H1 (cell line): ENCODE measurements around the gene PBX2. TPM values are rescaled to one million over a fixed set of nuclear protein-coding genes. Genes with fewer than 3 reads are reported as not detected.
A peak's percentile ranks its signal among the peaks of the same experiment; 100 is the strongest.
"Not testable (repeated sequence)": the region's sequence is repeated elsewhere in the genome, so short reads cannot be mapped to it uniquely, and the experiment has no call there.

Experiments
- CTCF ChIA-PET: fragments of 300-600 bp; sonication (Branson Sonifier 250); formaldehyde crosslinking; loops from one replicate; lab custom pipeline; 2021; ENCODE audit not compliant: partially characterized antibody; lab: Charles Lee
- POLR2A ChIA-PET: fragments of 300-600 bp; sonication (Branson Sonifier 250); formaldehyde crosslinking; loops from one replicate; lab custom pipeline; 2021; ENCODE audit warnings: inconsistent platforms; ENCODE audit not compliant: partially characterized antibody; lab: Charles Lee
- DNase-seq, 2 experiments: peaks; one replicate each; pipeline versions ENCODE4 v3.0.0 to v3.0.0-alpha.2; 2010 to 2022; ENCODE audit warnings: low spot score in 2 of 2, low read depth in 1 of 2, mixed read lengths in 1 of 2
- FAIRE-seq: peaks from 2 replicates; lab custom pipeline; 2011; peaks lifted over from hg19 to GRCh38; lab: Jason Lieb, UNC
- H2AFZ ChIP-seq: 2 replicates; pipeline ENCODE4 v1.8.1; 2012; ENCODE audit warnings: low read length, inconsistent platforms
- H2AK5ac ChIP-seq: 2 replicates; pipeline ENCODE4 v1.6.1; 2013; ENCODE audit warnings: low read depth, low read length
- H2BK120ac ChIP-seq: replicated peaks from 2 replicates; pipeline ENCODE3; 2013; ENCODE audit warnings: low read depth, low read length, inconsistent platforms
- H2BK12ac ChIP-seq: 2 replicates; pipeline ENCODE4 v1.6.1; 2013; ENCODE audit warnings: low read depth, low read length
- H2BK15ac ChIP-seq: 2 replicates; pipeline ENCODE4 v1.6.1; 2013; ENCODE audit warnings: low read length
- H2BK20ac ChIP-seq: 2 replicates; pipeline ENCODE4 v1.6.1; 2013; ENCODE audit warnings: low read length
- H2BK5ac ChIP-seq: 2 replicates; pipeline ENCODE4 v1.6.1; 2013; ENCODE audit warnings: low read depth, low read length
- H3K14ac ChIP-seq: 2 replicates; pipeline ENCODE4 v1.6.1; 2013; ENCODE audit warnings: inconsistent platforms; ENCODE audit not compliant: insufficient read length
- H3K18ac ChIP-seq: 2 replicates; pipeline ENCODE4 v1.6.1; 2013; ENCODE audit warnings: low read length; ENCODE audit errors: extremely low read depth
- H3K23ac ChIP-seq: 2 replicates; pipeline ENCODE4 v1.6.1; 2013; ENCODE audit warnings: inconsistent platforms; ENCODE audit not compliant: insufficient read length
- H3K23me2 ChIP-seq: 2 replicates; pipeline ENCODE4 v1.6.1; 2013; ENCODE audit warnings: low read depth, low read length
- H3K27ac ChIP-seq: 2 replicates; pipeline ENCODE4 v1.6.1; 2011; ENCODE audit warnings: low read depth, low read length, inconsistent platforms
- H3K27me3 ChIP-seq, 4 experiments: replicated peaks in 1 of 4; 1 replicate in 1 of 4; 2 replicates in 3 of 4; pipeline versions ENCODE4 v1.6.1 to v1.8.1; 2011 to 2013; ENCODE audit warnings: low read length in 3 of 4, mild to moderate bottlenecking in 3 of 4, inconsistent platforms in 2 of 4, mixed read lengths in 2 of 4, moderate library complexity in 1 of 4; ENCODE audit not compliant: control insufficient read depth in 3 of 4, insufficient read depth in 3 of 4; ENCODE audit errors: extremely low read depth in 1 of 4
- H3K36me3 ChIP-seq, 4 experiments: 2 replicates each; pipeline versions ENCODE4 v1.6.1 to v1.8.1; 2011 to 2013; ENCODE audit warnings: mild to moderate bottlenecking in 4 of 4, low read length in 3 of 4, moderate library complexity in 2 of 4, control low read depth in 1 of 4, inconsistent platforms in 1 of 4; ENCODE audit not compliant: insufficient read depth in 4 of 4, control insufficient read depth in 2 of 4
- H3K4ac ChIP-seq: replicated peaks from 2 replicates; pipeline ENCODE3; 2013; ENCODE audit warnings: low read length, low read depth, mixed read lengths, inconsistent platforms; ENCODE audit not compliant: insufficient read length
- H3K4me1 ChIP-seq, 4 experiments: replicated peaks in 1 of 4; 1 replicate in 1 of 4; 2 replicates in 3 of 4; pipeline versions ENCODE4 v1.6.1 to v1.8.1; 2011 to 2013; ENCODE audit warnings: low read length in 3 of 4, inconsistent platforms in 2 of 4, mixed read lengths in 1 of 4; ENCODE audit not compliant: insufficient read depth in 4 of 4, control insufficient read depth in 3 of 4
- H3K4me2 ChIP-seq, 2 experiments: 2 replicates each; pipeline versions ENCODE4 v1.6.1 to v1.8.1; 2011 to 2013; ENCODE audit warnings: low read depth in 2 of 2, low read length in 2 of 2, control low read depth in 1 of 2, inconsistent platforms in 1 of 2, mild to moderate bottlenecking in 1 of 2; ENCODE audit not compliant: insufficient read depth in 1 of 2
- H3K4me3 ChIP-seq, 4 experiments: fragments of 200-600, 300-600 bp in 1 of 4; sonication (generic), shearing (Covaris generic), sonication (Bioruptor Twin) in 1 of 4; 2 replicates each; pipeline versions ENCODE4 v1.5.1 to v1.8.1; 2011 to 2016; ENCODE audit warnings: low read length in 4 of 4, low read depth in 3 of 4, control low read depth in 2 of 4, inconsistent platforms in 2 of 4, mild to moderate bottlenecking in 2 of 4, mixed read lengths in 1 of 4, moderate library complexity in 1 of 4; ENCODE audit not compliant: insufficient read depth in 2 of 4; ENCODE audit errors: extremely low read depth in 1 of 4
- H3K56ac ChIP-seq: replicated peaks from 2 replicates; pipeline ENCODE3; 2013; ENCODE audit warnings: low read depth, mild to moderate bottlenecking, mixed read lengths, low read length, inconsistent platforms; ENCODE audit not compliant: insufficient read length
- H3K79me1 ChIP-seq: 2 replicates; pipeline ENCODE4 v1.6.1; 2013; ENCODE audit warnings: low read depth, low read length, control low read depth
- H3K79me2 ChIP-seq, 2 experiments: 2 replicates each; pipeline versions ENCODE4 v1.6.1 to v1.8.1; 2012 to 2013; ENCODE audit warnings: low read length in 2 of 2, mild to moderate bottlenecking in 2 of 2, inconsistent platforms in 1 of 2; ENCODE audit not compliant: insufficient read depth in 2 of 2, control insufficient read depth in 1 of 2
- H3K9ac ChIP-seq, 4 experiments: replicated peaks in 1 of 4; 1 replicate in 1 of 4; 2 replicates in 3 of 4; pipeline versions ENCODE4 v1.6.1 to v1.8.1; 2011 to 2013; ENCODE audit warnings: low read depth in 3 of 4, low read length in 3 of 4, control low read depth in 2 of 4, mild to moderate bottlenecking in 2 of 4, moderate library complexity in 2 of 4, inconsistent platforms in 1 of 4; ENCODE audit errors: extremely low read depth in 1 of 4
- H3K9me3 ChIP-seq, 2 experiments: 2 replicates each; pipeline versions ENCODE4 v1.6.1 to v1.8.1; 2012 to 2013; ENCODE audit warnings: mild to moderate bottlenecking in 2 of 2, moderate library complexity in 2 of 2, control low read depth in 1 of 2, inconsistent platforms in 1 of 2, low read depth in 1 of 2, low read length in 1 of 2, mixed read lengths in 1 of 2; ENCODE audit not compliant: insufficient read depth in 2 of 2
- H4K20me1 ChIP-seq, 2 experiments: replicated peaks in 1 of 2; 2 replicates each; pipeline versions ENCODE3 to v1.8.1; 2011 to 2013; ENCODE audit warnings: inconsistent platforms in 2 of 2, low read length in 2 of 2, mild to moderate bottlenecking in 1 of 2; ENCODE audit not compliant: insufficient read depth in 2 of 2, control insufficient read depth in 1 of 2
- H4K5ac ChIP-seq: 2 replicates; pipeline ENCODE4 v1.6.1; 2013; ENCODE audit warnings: low read length, low read depth, mixed read lengths, inconsistent platforms; ENCODE audit not compliant: insufficient read length
- H4K8ac ChIP-seq: 2 replicates; pipeline ENCODE4 v1.8.0; 2013; ENCODE audit warnings: mild to moderate bottlenecking, moderate library complexity, low read length, inconsistent platforms; ENCODE audit not compliant: insufficient read depth; ENCODE audit errors: extremely low read depth
- H4K91ac ChIP-seq: replicated peaks from 2 replicates; pipeline ENCODE3; 2013; ENCODE audit warnings: low read length, mixed read lengths, inconsistent platforms; ENCODE audit not compliant: insufficient read length
- WGBS, 2 experiments: shearing (Covaris generic) in 1 of 2; methylation state at CpG; one replicate each; pipeline versions ENCODE4 v1.1.6 to v1.1.7; 2013 to 2015; ENCODE audit warnings: low lambda C conversion rate in 2 of 2, mixed read lengths in 2 of 2, inconsistent platforms in 1 of 2, low coverage in 1 of 2, missing lambda C conversion rate in 1 of 2; ENCODE audit not compliant: insufficient replicate concordance in 2 of 2, insufficient coverage in 1 of 2, insufficient read length in 1 of 2; ENCODE audit errors: extremely low coverage in 1 of 2, missing lambda C conversion rate in 1 of 2; 5-methylcytosine and 5-hydroxymethylcytosine counted together
- polyA plus RNA-seq, 7 experiments: library from polyadenylated mRNA; depleted of rRNA in 3 of 7; stranded (reverse) in 5 of 7; unstranded in 2 of 7; fragments of >200 nt in 5 of 7; fragments of 200-250 nt in 2 of 7; gene quantifications; 1 replicate in 5 of 7; 2 replicates in 1 of 7; 4 replicates in 1 of 7; pipeline versions ENCODE4 v1.2.1 to v1.2.3, GENCODE V29; 2011 to 2013; ENCODE audit warnings: missing spikeins in 2 of 7, mixed read lengths in 2 of 7
- total RNA-seq: library from RNA; stranded (reverse); fragmentation: NEBNext Ultra II Directional; extraction: Animal tissue kit (Norgen Biotek cat#: 25700); gene quantifications from 2 replicates; pipeline ENCODE4 v1.2.1, GENCODE V29; 2021

The PBX2 gene
- total and polyA plus RNA-seq, 2 of the 8 experiments (the other 6 are each of a cell fraction or from before 2014, with no cell fraction given) = 102 to 130 TPM

GRCh38 chr6:32187725-32188380, 2.1 kb downstream of the PBX2 start:
- H3K23ac ChIP-seq, H4K20me1 ChIP-seq, H2BK5ac ChIP-seq, H2AFZ ChIP-seq, DNase-seq, H3K14ac ChIP-seq, FAIRE-seq, H3K27ac ChIP-seq, H4K8ac ChIP-seq, H2BK20ac ChIP-seq, H3K79me1 ChIP-seq, H3K4ac ChIP-seq, H2BK12ac ChIP-seq, H4K91ac ChIP-seq, H3K9ac ChIP-seq, H2BK15ac ChIP-seq, H4K5ac ChIP-seq, H2BK120ac ChIP-seq, H2AK5ac ChIP-seq, H3K9me3 ChIP-seq, H3K18ac ChIP-seq, H3K23me2 ChIP-seq, H3K27me3 ChIP-seq, H3K56ac ChIP-seq: not testable (repeated sequence)
- 91% methylated on average over 13 of the region's 18 CpGs; no CpG with 5 or more reads in 1 of the 2 experiments for WGBS, 2 experiments
- Histone ChIP-seq H3K79me2 (peaks cover 0 to 13% of the 10 kb centered on the region in 2 experiments; a peak in 2 of 4 replicates), H3K36me3 (peaks cover 4 to 21% (median 19%) of the 10 kb centered on the region in 4 experiments; a peak in 7 of 8 replicates), H3K4me1 (peaks cover 0 to 26% (median 16%) of the 10 kb centered on the region in 4 experiments; a peak in 6 of 7 replicates), H3K4me2 (peak overlapping the region in 1 of 2 experiments; percentile 90; a peak in 2 of 4 replicates), H3K4me3 (0 out of 8 replicates have a peak overlapping the region, but pooled peaks of 1 of the 4 experiments have one; percentile 30)
- ChIA-PET CTCF (interaction anchor here (1.1 to 3.2 kb wide), 6 partner anchors 11 to 70 kb away, joined by 4 to 13 read pairs (median 6); partner anchors contain the start of genes AGPAT1 and PRRT1), POLR2A (interaction anchor here (1.2 to 13.3 kb wide), 6 partner anchors 8 to 58 kb away, joined by 3 to 194 read pairs (median 4); partner anchors contain the start of genes AGPAT1, FKBPL, PRRT1 and RNF5)
